HG02852 (cell line): Measurements from ENCODE around the gene CERCAM.
A peak's percentile ranks its signal among the peaks of the same experiment; 100 is the strongest.

Source experiments
- ATAC-seq: cut with Tn5 transposase; IDR thresholded peaks from one replicate; pipeline ENCODE4 v1.9.1; 2021; ENCODE audit warnings: mild to moderate bottlenecking, moderate library complexity; ENCODE audit not compliant: unreplicated experiment

CERCAM gene

DNA sequence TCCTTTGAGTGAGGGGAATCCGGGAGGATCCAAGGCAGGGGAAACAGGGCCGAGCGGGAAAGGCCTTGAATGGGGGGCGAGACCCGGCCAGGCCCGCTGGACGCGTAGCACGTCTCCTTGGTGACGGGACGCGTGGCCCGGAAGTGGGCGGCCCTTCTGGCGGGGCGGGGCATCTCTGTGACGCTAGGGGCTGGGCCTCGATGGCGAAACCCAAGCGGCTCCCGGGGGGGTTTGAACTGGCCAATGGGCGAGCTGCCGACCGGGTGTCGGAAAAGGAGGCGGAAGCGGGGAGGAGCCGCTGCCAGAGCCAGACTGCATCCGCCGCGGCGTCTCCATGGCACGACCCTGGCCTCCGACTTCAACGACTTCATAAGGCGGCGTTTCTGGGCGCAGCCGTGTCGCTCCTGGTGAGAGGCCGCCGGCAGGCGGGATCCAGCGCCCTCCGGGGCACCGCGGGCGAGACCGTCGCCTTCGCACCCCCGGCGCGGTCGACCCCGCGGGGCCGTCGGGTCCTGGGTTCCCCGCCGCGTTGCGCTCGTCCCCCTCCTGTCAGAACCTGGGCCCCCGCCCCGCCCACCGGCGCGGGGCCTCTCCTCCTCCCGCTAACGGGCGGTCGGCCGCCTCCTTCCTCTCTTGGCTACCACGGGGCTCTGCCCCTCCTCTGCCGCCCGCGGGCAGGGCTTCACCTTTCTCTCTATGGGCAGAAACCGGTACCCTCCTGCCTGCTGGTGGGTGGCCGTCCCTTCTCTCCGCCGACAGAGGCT is 35.4 kb downstream of the CERCAM start, which contains the start of gene ODF2:
ODF2 (plus strand) TSS at position 158 of the 764 bp plus-strand sequence; CDS start at position 244, 86 bp downstream.
- ATAC-seq: peak; percentile 88

DNA sequence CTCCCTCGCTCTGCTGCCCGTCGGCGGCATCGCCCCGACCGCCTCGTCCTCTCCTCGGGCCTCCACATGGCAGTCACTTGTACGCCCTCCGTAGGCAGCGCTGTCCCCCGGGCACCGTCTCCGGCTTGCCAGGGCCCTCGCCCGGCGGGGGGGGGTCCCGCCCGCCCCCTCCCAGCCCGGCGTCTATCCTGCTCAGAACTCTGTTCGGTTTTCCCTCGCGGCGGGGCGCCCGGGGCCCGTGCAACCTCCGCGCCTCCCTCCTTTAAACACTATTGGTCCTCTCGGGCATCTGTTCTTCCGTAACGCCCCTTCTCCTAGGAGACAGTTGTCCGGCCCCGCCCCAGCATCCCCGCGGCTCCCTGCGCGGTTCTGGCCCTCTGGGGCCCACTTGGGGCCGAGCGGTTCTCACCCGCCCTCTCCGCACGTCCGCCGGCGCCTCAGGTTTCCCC is 36.0 kb downstream of the CERCAM start:
- peak; percentile 56 for ATAC-seq

DNA sequence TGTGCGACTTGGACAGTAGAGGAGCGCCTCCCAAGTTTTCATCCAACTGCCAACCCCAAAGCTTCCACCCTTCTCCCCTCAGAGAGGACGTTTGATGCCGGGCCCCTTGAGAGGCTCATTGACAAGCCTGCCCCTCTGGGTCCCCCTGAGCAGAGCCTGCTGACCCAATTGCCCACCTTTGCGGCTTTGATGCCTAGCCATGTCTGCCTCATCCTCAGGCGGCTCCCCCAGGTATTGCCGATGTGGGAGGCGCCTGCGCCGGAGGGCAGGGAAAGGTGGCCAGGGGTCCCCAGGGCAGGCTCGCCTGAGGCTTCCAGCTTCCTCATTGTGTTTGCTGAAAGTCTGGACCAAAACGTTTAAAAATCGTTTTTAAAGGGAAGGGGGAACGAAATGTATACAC is 36.5 kb downstream of the CERCAM start:
- no peak for ATAC-seq

DNA sequence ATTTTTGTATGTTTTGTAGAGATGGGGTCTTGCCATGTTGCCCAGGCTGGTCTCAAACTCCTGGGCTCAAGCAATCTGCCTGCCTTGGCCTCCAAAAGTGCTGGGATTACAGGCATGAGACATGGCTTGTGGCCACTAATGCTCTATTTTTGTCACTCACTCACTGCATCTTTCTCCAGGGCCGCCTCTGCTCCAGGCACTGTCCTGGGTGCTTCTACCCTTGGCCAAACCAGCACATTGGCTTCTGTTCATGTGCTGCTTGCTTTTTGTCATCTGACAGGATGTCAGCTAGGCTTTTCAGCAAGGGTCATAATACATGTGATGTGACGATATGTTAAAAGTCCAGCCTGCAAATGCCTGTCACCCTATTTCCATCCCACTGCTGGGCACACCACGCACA is 38.4 kb downstream of the CERCAM start:
- ATAC-seq: no peak

DNA sequence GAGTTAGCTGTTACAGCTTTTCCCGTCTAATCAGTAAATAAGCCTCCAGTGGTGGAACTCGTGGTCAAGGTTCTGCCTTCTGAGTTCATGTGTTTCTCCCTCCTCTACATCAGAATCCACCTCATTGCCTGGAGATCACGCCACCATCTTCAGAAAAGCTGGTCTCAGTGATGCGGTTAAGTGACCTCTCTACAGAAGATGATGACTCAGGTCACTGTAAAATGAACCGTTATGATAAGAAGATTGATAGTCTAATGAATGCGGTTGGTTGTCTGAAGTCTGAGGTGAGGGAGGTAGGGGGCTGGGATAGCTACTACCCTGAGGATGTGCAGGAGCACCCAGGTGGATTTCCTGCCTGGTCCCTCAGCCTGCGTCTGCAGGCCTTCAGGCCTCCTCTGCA is 48.4 kb downstream of the CERCAM start:
- ATAC-seq: no peak

DNA sequence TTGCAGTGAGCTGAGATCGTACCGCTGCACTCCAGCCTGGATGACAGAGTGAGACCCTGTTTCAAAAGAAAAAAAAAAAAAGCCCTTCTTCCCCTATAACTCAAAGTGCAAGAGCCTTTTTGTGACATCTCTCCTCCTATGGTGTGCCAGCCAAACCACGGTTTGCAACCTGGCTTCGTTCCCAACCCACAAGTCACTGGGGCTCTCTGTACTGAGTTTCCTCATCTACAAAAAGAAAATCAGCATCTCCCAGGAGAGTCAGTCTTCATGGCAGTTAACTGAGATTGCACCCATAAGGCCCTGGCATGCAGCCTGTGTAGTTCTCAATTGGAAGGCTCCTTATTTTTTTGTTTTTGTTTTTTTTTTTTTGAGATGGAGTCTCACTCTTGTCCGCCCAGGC is 49.9 kb downstream of the CERCAM start:
- ATAC-seq: no peak

DNA sequence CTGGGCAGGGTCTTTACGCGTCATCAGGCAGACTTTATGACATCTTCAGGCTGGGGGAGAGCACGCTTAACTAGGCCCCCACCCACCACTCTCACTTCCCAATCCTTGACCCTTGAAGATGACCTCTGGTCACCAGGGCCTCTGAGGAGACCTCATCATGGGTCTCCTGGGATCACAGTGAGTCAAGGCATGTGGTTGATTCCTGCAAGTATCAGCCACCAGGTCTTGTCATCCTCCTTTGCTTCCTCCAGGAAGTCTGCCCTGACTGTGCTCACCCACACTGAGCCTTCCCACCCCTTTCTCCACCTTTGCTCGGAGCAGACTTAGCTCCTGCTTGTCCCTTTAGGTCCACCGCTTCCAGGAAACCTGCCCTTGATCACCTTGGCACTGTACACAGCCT is 52.4 kb downstream of the CERCAM start:
- no peak for ATAC-seq

DNA sequence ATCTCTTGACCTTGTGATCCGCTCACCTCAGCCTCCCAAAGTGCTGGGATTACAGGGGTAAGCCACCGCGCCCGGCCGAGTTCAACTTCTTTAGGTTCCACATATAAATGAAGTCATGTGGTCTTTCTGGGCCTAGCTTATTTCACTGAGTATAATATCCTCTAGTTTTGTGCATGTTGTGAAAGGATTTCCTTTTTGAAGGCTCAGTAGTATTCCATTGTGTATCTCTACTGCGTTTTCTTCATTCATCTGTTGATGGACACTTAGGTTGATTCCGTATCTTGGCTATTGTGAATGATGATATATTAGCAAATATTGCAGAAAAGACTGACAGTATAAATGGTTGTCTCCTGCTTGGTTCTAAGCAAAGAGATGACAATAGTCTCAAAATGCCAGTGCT is 55.2 kb downstream of the CERCAM start:
- no peak for ATAC-seq

DNA sequence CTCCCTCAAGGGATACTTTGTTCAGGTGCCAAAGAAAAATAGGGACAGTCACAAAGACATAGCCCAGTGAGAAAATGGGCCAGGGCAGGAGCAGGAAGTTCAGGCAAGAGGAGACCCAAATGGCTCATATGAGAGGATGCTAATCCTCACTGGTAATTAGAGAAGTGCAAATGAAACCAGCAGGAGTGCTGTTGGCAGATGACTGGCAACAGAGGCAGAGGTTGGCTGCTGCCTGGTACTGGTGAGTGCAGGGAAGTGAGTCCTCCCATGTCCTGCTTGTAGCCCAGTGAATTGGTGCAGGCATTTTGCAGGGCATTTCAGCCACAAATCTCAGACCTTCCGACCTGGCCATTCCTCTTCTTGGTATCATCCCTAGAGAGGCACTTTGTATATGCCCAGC is 58.6 kb downstream of the CERCAM start:
- no peak for ATAC-seq

DNA sequence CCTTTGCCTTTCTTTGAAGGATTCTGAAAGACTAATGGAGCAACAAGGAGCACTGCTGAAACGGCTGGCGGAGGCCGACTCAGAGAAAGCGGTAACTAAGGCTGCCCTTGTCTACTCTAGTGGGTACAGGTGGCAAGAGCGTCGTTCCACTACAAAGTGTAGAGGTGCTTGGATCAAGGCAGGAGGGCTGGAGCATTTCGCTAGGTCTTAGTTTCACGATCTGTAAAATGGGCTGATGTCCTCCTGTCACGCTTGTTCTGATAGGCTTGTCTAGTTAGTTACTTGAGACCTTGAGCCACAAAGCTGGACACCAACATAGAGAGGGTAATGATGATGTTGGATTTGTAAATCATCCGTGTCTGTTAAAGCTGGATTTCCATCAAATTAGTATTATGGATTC is 60.9 kb downstream of the CERCAM start:
- ATAC-seq: no peak

DNA sequence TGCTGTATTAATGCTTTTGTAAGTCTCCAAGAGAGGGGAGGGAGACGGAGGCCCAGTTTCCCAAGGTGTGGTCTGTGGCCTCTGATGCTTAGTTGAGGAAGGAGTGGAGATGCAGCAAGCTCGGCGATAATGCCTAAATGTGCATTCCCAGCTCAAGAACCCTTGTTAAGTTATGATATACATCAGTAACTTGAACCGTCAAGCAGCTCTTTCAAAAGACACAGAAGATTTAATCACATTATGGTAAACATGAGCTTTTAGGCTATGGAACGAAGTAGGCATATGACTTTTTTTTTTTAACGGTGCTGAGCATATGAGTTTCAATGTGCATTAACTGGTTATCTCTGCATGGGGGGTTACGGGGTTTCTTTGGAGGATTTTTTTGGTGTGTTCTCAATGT is 61.5 kb downstream of the CERCAM start:
- ATAC-seq: no peak

DNA sequence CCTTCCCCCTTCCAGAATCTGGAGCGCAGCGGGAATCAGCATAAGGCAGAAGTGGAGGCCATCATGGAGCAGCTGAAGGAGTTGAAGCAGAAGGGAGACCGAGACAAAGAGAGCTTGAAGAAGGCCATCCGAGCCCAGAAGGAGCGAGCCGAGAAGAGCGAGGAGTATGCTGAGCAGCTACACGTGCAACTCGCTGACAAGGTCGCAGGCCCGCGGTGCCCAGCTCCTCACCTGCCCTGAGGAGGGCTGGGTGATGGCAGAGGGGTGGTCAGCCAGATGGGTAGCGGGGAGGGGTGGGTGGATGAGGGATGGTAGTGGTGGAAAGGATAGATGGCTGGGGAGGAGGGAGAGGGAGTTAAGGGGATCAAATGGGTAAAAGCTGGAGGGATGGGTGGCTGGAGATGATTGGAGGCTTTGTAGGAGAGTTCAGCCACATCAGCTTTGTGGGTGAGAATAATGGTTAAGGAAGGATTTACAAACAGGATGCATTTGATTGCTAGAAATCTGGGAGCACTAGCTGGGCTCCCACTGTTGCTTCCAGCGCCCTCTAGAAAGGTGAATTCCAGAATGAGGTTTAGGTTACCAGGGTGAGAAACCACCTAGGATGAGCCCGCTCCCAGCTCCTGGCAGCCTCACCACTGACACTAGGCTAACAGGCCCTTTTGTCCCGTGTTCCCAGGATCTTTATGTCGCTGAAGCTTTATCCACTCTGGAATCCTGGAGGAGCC is 64.2 kb downstream of the CERCAM start:
- ATAC-seq: no peak

DNA sequence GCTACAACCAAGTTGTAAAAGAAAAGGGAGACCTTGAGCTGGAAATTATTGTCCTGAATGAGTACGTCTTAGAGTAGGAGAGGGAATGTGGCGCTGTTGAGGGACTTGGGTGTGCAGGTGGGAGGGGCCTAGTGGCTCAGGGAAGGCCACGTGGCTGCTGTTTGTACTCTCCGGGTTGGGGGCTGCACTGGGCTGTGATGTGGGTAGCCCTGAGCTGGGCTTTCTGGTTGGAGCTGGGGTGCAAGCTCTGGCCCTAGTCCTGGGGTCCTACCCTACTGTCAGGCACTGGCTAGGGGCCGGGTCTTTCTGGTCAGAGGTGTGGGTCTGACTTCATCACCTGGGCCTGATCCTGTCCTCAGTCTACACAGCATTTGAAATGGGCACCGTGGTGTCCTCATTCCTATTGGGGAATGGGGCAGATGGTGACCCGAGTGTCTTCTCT is 64.8 kb downstream of the CERCAM start:
- no peak for ATAC-seq

DNA sequence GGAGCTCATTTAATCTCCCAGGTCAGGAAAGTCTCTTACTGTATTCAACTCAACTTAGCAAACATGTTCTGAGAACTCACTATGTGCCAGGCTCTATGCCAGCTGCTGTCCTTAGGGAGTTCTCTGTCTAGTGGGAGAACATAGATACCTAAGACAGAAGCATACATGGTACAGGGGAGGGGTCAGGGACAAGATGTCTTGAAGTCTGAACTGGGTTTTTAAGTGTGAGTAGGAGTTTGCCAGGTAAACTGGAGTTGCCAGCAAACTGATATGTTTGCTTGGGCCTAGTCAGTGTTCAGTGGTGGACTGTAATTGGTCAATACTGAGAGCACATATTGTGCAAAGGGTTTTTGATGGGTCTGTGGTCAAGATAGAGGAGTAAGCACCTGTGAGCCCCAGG is 65.5 kb downstream of the CERCAM start:
- ATAC-seq: no peak
